ENCODE measurements around the gene OR51V1. TPM values are rescaled to one million over a fixed set of nuclear protein-coding genes. Genes with fewer than 3 reads are reported as not detected.

OR51V1 gene
- total and polyA plus RNA-seq, 10 of the 15 experiments (the other 5 are each of a cell fraction or from before 2014, with no cell fraction given) = not detected

GRCh38 chr11:5210376-5210885, 9.9 kb upstream of the OR51V1 start:
- intact Hi-C loops (cut with micrococcal nuclease; ENCODE audit: unreplicated experiment) = no loop called here
- H3K27ac ChIP-seq (ENCODE audit: control insufficient read depth, insufficient read depth) = no peak overlapping the region
- ATAC-seq = no peak
- no peaks in the 10 kb centered on the region for H3K79me2 ChIP-seq (ENCODE audit: control insufficient read depth, insufficient read depth, low read length)
- H3K36me3 ChIP-seq (ENCODE audit: control insufficient read depth in 2 of 2, insufficient read depth in 2 of 2, low read length in 1 of 2) = no peaks in the 10 kb centered on the region
- ChIA-PET RAD21 (ENCODE audit: unreplicated experiment) (no interaction called here), SMC1A (ENCODE audit: uncharacterized antibody, unreplicated experiment) (interaction anchor here (1.1 kb wide), 1 partner anchor 9 kb away, joined by 3 read pairs; no protein-coding TSS in a partner anchor), POLR2A (interaction anchor here (0.7 kb wide), 1 partner anchor 160 kb away, joined by 10 read pairs; no protein-coding TSS in a partner anchor), CTCF (no interaction called here)
- H4K20me1 ChIP-seq (ENCODE audit: control insufficient read depth, insufficient read depth) = no peaks in the 10 kb centered on the region
- no peak for DNase-seq (ENCODE audit: low read depth, low spot score)
- TF ChIP-seq RUNX3 (IDR thresholded peaks at IDR 0.05; ENCODE audit: low read length) = no peak
- TF ChIP-seq SMAD1 (IDR thresholded peaks at IDR 0.05; ENCODE audit: low read depth, partially characterized antibody) = no peak
- TF ChIP-seq SPI1 (IDR thresholded peaks at IDR 0.05; ENCODE audit: borderline replicate concordance, insufficient read depth, low read depth, low read length) = no peak
- no peak for TF ChIP-seq CBX3 (IDR thresholded peaks at IDR 0.05; ENCODE audit: borderline replicate concordance, low read depth)
- TF ChIP-seq CTCF (IDR thresholded peaks at IDR 0.05 in 2 of 3, conservative IDR thresholded peaks at IDR 0.05 in 1 of 3; ENCODE audit: control insufficient read depth in 2 of 3, extremely low read depth in 1 of 3, insufficient read depth in 1 of 3, low read depth in 3 of 3, low read length in 3 of 3) = no peak
- TF ChIP-seq SRF (IDR thresholded peaks at IDR 0.05; ENCODE audit: low read depth in 2 of 2, low read length in 2 of 2) = no peak
- no peak for TF ChIP-seq HDAC2 (IDR thresholded peaks at IDR 0.05)
- TF ChIP-seq EED (IDR thresholded peaks at IDR 0.05; ENCODE audit: low read depth) = no peak
- no peak for TF ChIP-seq CUX1 (IDR thresholded peaks at IDR 0.05; ENCODE audit: insufficient replicate concordance, low read depth, low read length)
- TF ChIP-seq SUPT20H (IDR thresholded peaks at IDR 0.05; ENCODE audit: borderline replicate concordance, control insufficient read depth, low read depth, low read length) = no peak
- no peak for TF ChIP-seq FOXK2 (IDR thresholded peaks at IDR 0.05)
- H3K4me1 ChIP-seq (ENCODE audit: control insufficient read depth, insufficient read depth, low read length) = no peaks in the 10 kb centered on the region
- no peaks in the 10 kb centered on the region for H3K27me3 ChIP-seq (replicated peaks in 1 of 2; ENCODE audit: control insufficient read depth in 2 of 2, insufficient read depth in 2 of 2, low read length in 1 of 2)
- no peak overlapping the region for H3K4me3 ChIP-seq
- no peak overlapping the region for H3K9ac ChIP-seq (ENCODE audit: control insufficient read depth, insufficient read depth, low read length)
- no TSS peak for BruUV-seq (replicated peaks)
- no peaks in the 10 kb centered on the region for H3K9me3 ChIP-seq (replicated peaks; ENCODE audit: control insufficient read depth, insufficient read depth, low read length)
- in situ Hi-C loops (cut with MboI) = no loop called here
- H2AFZ ChIP-seq (ENCODE audit: control insufficient read depth, low read depth, low read length) = no peak overlapping the region
- H3K4me2 ChIP-seq (ENCODE audit: control insufficient read depth, insufficient read depth) = no peak overlapping the region
- no peak for FAIRE-seq
- 13% methylated on average over 7 of the region's 7 CpGs for WGBS (ENCODE audit: insufficient coverage, insufficient replicate concordance, low lambda C conversion rate, missing lambda C conversion rate)
